HEK293 (cell line): ENCODE data around the gene CIB1.

Experiments
- BCL11B ChIP-seq: fragments of 450-650 bp; formaldehyde crosslinking; IDR thresholded peaks from 2 replicates; pipeline ENCODE4 v1.5.1; 2016; ENCODE audit warnings: low read depth, missing biosample characterization, missing genetic modification characterization
- GFI1B ChIP-seq: fragments of 450-650 bp; formaldehyde crosslinking; IDR thresholded peaks from 2 replicates; pipeline ENCODE4 v1.5.1; 2016; ENCODE audit warnings: missing biosample characterization, missing genetic modification characterization
- SP2 ChIP-seq: fragments of 450-650 bp; formaldehyde crosslinking; IDR thresholded peaks from 2 replicates; pipeline ENCODE4 v1.5.1; 2016; ENCODE audit warnings: missing biosample characterization, missing genetic modification characterization
- ZNF114 ChIP-seq: fragments of 450-650 bp; formaldehyde crosslinking; IDR thresholded peaks from 2 replicates; pipeline ENCODE4 v1.5.0; 2017; ENCODE audit warnings: missing biosample characterization, missing genetic modification characterization
- ZNF132 ChIP-seq: fragments of 450-650 bp; formaldehyde crosslinking; IDR thresholded peaks from 2 replicates; pipeline ENCODE4 v1.5.1; 2017; ENCODE audit warnings: missing biosample characterization, missing genetic modification characterization, borderline replicate concordance
- ZNF140 ChIP-seq: fragments of 450-650 bp; formaldehyde crosslinking; IDR thresholded peaks from 2 replicates; pipeline ENCODE4 v1.5.1; 2016; ENCODE audit warnings: missing biosample characterization, missing genetic modification characterization
- ZNF274 ChIP-seq, 2 experiments: fragments of 200-500 bp in 1 of 2; fragments of 450-650 bp in 1 of 2; sonication (Bioruptor generic) in 1 of 2; formaldehyde crosslinking in 1 of 2; IDR thresholded peaks; 2 replicates each; pipeline versions ENCODE4 v1.5.1 to v1.6.1; 2014 to 2016; ENCODE audit warnings: borderline replicate concordance in 1 of 2, inconsistent platforms in 1 of 2, low read length in 1 of 2, missing biosample characterization in 1 of 2, missing genetic modification characterization in 1 of 2
- ZNF416 ChIP-seq: fragments of 450-650 bp; formaldehyde crosslinking; IDR thresholded peaks from 2 replicates; pipeline ENCODE4 v1.5.1; 2016; ENCODE audit warnings: missing biosample characterization, missing genetic modification characterization
- ZNF426 ChIP-seq: fragments of 450-650 bp; formaldehyde crosslinking; IDR thresholded peaks from 2 replicates; pipeline ENCODE4 v1.5.1; 2017; ENCODE audit warnings: missing biosample characterization, missing genetic modification characterization, mild to moderate bottlenecking, inconsistent platforms, moderate library complexity
- ZNF473 ChIP-seq: fragments of 450-650 bp; formaldehyde crosslinking; IDR thresholded peaks from 2 replicates; pipeline ENCODE4 v1.5.1; 2017; ENCODE audit warnings: missing biosample characterization, missing genetic modification characterization
- ZNF571 ChIP-seq: fragments of 450-650 bp; formaldehyde crosslinking; IDR thresholded peaks from 2 replicates; pipeline ENCODE4 v1.5.0; 2017; ENCODE audit warnings: missing biosample characterization, missing genetic modification characterization
- ZNF600 ChIP-seq: fragments of 450-650 bp; formaldehyde crosslinking; IDR thresholded peaks from 2 replicates; pipeline ENCODE4 v1.5.1; 2016; ENCODE audit warnings: missing biosample characterization, missing genetic modification characterization
- ZNF626 ChIP-seq: fragments of 450-650 bp; sonication (Bioruptor Pico); formaldehyde crosslinking; IDR thresholded peaks from 2 replicates; pipeline ENCODE4 v1.5.1; 2018; ENCODE audit warnings: missing biosample characterization, missing genetic modification characterization, inconsistent platforms
- ZNF747 ChIP-seq: fragments of 450-650 bp; formaldehyde crosslinking; IDR thresholded peaks from 2 replicates; pipeline ENCODE4 v1.5.1; 2016; ENCODE audit warnings: missing biosample characterization, missing genetic modification characterization
- ZNF843 ChIP-seq: fragments of 450-650 bp; formaldehyde crosslinking; IDR thresholded peaks from 2 replicates; pipeline ENCODE4 v1.5.1; 2016; ENCODE audit warnings: missing biosample characterization, missing genetic modification characterization
- ZSCAN16 ChIP-seq: fragments of 450-650 bp; formaldehyde crosslinking; IDR thresholded peaks from 2 replicates; pipeline ENCODE4 v1.5.1; 2016; ENCODE audit warnings: missing biosample characterization, missing genetic modification characterization
- TF ChIP-seq, protein P1 (sequence below): fragments of 450-650 bp; formaldehyde crosslinking; optimal IDR thresholded peaks from 2 replicates; pipeline ENCODE3; 2016; ENCODE audit warnings: missing biosample characterization, mild to moderate bottlenecking, missing genetic modification characterization
- TF ChIP-seq, protein P2 (sequence below): fragments of 450-650 bp; formaldehyde crosslinking; IDR thresholded peaks from 2 replicates; pipeline ENCODE4 v1.5.1; 2016; ENCODE audit warnings: missing biosample characterization, missing genetic modification characterization
- TF ChIP-seq, protein P3 (sequence below): fragments of 450-650 bp; formaldehyde crosslinking; IDR thresholded peaks from 2 replicates; pipeline ENCODE4 v1.5.1; 2016; ENCODE audit warnings: missing biosample characterization, missing genetic modification characterization
- TF ChIP-seq, protein P4 (sequence below): fragments of 450-650 bp; formaldehyde crosslinking; IDR thresholded peaks from 2 replicates; pipeline ENCODE4 v1.5.1; 2016; ENCODE audit warnings: missing biosample characterization, missing genetic modification characterization
- TF ChIP-seq, protein P5 (sequence below): fragments of 450-650 bp; formaldehyde crosslinking; IDR thresholded peaks from 2 replicates; pipeline ENCODE4 v1.5.1; 2017; ENCODE audit warnings: missing biosample characterization, missing genetic modification characterization
- TF ChIP-seq, protein P6 (sequence below): fragments of 450-650 bp; formaldehyde crosslinking; IDR thresholded peaks from 2 replicates; pipeline ENCODE4 v1.5.1; 2016; ENCODE audit warnings: missing biosample characterization, missing genetic modification characterization
- TF ChIP-seq, protein P7 (sequence below): fragments of 450-650 bp; formaldehyde crosslinking; IDR thresholded peaks from 2 replicates; pipeline ENCODE4 v1.5.1; 2016; ENCODE audit warnings: missing biosample characterization, missing genetic modification characterization
- TF ChIP-seq, protein P8 (sequence below): fragments of 450-650 bp; formaldehyde crosslinking; IDR thresholded peaks from 2 replicates; pipeline ENCODE4 v1.5.1; 2016; ENCODE audit warnings: missing biosample characterization, missing genetic modification characterization

The CIB1 gene

DNA sequence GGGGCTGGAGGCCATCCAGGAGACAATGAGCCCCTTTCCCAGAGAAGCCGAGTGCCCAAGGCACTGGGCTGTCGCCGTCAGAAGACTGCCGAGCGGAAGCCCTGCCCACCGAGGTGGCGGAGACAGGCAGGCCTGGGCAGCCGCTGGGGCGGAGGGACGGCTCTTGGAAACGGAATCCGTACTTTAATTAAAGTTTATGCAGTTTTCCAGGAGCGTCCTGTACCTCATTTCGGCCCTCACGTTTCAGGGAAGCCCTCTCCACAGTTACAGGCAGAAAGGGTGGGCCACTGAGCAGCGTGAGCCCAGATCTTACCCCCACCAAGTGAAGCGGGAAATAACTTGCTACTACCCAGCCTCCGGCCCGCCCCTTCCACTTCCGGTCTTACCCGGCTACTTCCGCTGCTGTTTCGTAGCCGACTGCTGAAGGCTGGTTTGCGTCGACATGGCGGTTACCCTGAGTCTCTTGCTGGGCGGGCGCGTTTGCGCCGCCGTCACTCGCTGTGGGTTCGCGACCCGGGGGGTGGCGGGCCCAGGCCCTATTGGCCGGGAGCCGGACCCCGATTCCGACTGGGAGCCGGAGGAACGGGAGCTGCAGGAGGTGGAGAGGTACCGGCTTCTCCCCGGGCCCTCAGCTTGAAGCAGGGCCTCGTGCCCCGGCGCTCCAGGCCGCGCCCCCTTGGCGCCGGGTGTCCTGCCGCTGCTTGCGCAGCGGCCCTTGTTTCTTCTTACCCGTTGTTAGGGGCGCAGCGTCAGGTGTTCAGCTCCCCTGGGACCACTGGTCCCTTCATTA lies 31.7 kb upstream of the CIB1 start, which contains the start of gene NGRN (continued):
- 0 out of 2 replicates have a peak, but pooled peaks have one; percentile 46 for TF ChIP-seq ZNF843 (tag by site-specific recombination)
- no peak for TF ChIP-seq ZNF426
- no peak for TF ChIP-seq BCL11B (tag by site-specific recombination)
- TF ChIP-seq ZNF140: no peak
- TF ChIP-seq ZNF274 (IDR thresholded peaks at IDR 0.05; ENCODE audit: low read length): no peak
- TF ChIP-seq ZNF274 (tag by site-specific recombination; IDR thresholded peaks at IDR 0.05; ENCODE audit: borderline replicate concordance): no peak
- TF ChIP-seq, protein P1, sequence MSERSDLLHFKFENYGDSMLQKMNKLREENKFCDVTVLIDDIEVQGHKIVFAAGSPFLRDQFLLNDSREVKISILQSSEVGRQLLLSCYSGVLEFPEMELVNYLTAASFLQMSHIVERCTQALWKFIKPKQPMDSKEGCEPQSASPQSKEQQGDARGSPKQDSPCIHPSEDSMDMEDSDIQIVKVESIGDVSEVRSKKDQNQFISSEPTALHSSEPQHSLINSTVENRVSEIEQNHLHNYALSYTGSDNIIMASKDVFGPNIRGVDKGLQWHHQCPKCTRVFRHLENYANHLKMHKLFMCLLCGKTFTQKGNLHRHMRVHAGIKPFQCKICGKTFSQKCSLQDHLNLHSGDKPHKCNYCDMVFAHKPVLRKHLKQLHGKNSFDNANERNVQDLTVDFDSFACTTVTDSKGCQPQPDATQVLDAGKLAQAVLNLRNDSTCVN (tag by site-specific recombination): peak; percentile 67
- TF ChIP-seq, protein P2, sequence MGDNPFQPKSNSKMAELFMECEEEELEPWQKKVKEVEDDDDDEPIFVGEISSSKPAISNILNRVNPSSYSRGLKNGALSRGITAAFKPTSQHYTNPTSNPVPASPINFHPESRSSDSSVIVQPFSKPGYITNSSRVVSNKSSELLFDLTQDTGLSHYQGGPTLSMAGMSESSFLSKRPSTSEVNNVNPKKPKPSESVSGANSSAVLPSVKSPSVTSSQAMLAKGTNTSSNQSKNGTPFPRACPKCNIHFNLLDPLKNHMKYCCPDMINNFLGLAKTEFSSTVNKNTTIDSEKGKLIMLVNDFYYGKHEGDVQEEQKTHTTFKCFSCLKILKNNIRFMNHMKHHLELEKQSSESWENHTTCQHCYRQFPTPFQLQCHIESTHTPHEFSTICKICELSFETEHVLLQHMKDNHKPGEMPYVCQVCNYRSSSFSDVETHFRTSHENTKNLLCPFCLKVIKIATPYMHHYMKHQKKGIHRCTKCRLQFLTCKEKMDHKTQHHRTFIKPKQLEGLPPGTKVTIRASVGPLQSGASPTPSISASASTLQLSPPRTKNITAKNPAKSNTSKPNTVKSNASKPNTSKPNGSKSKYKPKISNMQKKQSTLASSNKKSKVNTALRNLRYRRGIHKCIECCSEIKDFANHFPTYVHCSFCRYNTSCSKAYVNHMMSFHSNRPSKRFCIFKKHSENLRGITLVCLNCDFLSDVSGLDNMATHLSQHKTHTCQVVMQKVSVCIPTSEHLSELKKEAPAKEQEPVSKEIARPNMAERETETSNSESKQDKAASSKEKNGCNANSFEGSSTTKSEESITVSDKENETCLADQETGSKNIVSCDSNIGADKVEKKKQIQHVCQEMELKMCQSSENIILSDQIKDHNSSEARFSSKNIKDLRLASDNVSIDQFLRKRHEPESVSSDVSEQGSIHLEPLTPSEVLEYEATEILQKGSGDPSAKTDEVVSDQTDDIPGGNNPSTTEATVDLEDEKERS (tag by site-specific recombination): 0 out of 2 replicates have a peak, but pooled peaks have one; percentile 10
- no peak for TF ChIP-seq ZNF600 (tag by site-specific recombination)
- TF ChIP-seq, protein P3, sequence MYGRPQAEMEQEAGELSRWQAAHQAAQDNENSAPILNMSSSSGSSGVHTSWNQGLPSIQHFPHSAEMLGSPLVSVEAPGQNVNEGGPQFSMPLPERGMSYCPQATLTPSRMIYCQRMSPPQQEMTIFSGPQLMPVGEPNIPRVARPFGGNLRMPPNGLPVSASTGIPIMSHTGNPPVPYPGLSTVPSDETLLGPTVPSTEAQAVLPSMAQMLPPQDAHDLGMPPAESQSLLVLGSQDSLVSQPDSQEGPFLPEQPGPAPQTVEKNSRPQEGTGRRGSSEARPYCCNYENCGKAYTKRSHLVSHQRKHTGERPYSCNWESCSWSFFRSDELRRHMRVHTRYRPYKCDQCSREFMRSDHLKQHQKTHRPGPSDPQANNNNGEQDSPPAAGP (tag by site-specific recombination): peak; percentile 26
- TF ChIP-seq ZNF626 (tag by site-specific recombination): no peak
- no peak for TF ChIP-seq ZNF747
- TF ChIP-seq, protein P4, sequence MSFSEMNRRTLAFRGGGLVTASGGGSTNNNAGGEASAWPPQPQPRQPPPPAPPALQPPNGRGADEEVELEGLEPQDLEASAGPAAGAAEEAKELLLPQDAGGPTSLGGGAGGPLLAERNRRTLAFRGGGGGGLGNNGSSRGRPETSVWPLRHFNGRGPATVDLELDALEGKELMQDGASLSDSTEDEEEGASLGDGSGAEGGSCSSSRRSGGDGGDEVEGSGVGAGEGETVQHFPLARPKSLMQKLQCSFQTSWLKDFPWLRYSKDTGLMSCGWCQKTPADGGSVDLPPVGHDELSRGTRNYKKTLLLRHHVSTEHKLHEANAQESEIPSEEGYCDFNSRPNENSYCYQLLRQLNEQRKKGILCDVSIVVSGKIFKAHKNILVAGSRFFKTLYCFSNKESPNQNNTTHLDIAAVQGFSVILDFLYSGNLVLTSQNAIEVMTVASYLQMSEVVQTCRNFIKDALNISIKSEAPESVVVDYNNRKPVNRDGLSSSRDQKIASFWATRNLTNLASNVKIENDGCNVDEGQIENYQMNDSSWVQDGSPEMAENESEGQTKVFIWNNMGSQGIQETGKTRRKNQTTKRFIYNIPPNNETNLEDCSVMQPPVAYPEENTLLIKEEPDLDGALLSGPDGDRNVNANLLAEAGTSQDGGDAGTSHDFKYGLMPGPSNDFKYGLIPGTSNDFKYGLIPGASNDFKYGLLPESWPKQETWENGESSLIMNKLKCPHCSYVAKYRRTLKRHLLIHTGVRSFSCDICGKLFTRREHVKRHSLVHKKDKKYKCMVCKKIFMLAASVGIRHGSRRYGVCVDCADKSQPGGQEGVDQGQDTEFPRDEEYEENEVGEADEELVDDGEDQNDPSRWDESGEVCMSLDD (tag by site-specific recombination): peak; percentile 47
- TF ChIP-seq, protein P5, sequence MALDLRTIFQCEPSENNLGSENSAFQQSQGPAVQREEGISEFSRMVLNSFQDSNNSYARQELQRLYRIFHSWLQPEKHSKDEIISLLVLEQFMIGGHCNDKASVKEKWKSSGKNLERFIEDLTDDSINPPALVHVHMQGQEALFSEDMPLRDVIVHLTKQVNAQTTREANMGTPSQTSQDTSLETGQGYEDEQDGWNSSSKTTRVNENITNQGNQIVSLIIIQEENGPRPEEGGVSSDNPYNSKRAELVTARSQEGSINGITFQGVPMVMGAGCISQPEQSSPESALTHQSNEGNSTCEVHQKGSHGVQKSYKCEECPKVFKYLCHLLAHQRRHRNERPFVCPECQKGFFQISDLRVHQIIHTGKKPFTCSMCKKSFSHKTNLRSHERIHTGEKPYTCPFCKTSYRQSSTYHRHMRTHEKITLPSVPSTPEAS (tag by site-specific recombination): no peak; the same call in 1 of the 2 replicates
- TF ChIP-seq, protein P6, sequence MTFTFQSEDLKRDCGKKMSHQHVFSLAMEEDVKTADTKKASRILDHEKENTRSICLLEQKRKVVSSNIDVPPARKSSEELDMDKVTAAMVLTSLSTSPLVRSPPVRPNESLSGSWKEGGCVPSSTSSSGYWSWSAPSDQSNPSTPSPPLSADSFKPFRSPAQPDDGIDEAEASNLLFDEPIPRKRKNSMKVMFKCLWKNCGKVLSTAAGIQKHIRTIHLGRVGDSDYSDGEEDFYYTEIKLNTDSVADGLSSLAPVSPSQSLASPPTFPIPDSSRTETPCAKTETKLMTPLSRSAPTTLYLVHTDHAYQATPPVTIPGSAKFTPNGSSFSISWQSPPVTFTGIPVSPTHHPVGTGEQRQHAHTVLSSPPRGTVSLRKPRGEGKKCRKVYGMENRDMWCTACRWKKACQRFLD: peak; percentile 81; the same call in 1 of the 2 replicates
- TF ChIP-seq GFI1B (tag by site-specific recombination): peak; percentile 9; the same call in 1 of the 2 replicates
- peak; percentile 93 for TF ChIP-seq SP2 (tag by site-specific recombination)
- no peak for TF ChIP-seq ZSCAN16
- TF ChIP-seq ZNF114 (tag by site-specific recombination): no peak
- no peak for TF ChIP-seq ZNF132 (tag by site-specific recombination)
- no peak for TF ChIP-seq ZNF473 (tag by site-specific recombination)
- TF ChIP-seq, protein P7, sequence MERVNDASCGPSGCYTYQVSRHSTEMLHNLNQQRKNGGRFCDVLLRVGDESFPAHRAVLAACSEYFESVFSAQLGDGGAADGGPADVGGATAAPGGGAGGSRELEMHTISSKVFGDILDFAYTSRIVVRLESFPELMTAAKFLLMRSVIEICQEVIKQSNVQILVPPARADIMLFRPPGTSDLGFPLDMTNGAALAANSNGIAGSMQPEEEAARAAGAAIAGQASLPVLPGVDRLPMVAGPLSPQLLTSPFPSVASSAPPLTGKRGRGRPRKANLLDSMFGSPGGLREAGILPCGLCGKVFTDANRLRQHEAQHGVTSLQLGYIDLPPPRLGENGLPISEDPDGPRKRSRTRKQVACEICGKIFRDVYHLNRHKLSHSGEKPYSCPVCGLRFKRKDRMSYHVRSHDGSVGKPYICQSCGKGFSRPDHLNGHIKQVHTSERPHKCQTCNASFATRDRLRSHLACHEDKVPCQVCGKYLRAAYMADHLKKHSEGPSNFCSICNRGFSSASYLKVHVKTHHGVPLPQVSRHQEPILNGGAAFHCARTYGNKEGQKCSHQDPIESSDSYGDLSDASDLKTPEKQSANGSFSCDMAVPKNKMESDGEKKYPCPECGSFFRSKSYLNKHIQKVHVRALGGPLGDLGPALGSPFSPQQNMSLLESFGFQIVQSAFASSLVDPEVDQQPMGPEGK (tag by site-specific recombination): peak; percentile 96
- TF ChIP-seq ZNF416 (tag by site-specific recombination): no peak
- TF ChIP-seq, protein P8, sequence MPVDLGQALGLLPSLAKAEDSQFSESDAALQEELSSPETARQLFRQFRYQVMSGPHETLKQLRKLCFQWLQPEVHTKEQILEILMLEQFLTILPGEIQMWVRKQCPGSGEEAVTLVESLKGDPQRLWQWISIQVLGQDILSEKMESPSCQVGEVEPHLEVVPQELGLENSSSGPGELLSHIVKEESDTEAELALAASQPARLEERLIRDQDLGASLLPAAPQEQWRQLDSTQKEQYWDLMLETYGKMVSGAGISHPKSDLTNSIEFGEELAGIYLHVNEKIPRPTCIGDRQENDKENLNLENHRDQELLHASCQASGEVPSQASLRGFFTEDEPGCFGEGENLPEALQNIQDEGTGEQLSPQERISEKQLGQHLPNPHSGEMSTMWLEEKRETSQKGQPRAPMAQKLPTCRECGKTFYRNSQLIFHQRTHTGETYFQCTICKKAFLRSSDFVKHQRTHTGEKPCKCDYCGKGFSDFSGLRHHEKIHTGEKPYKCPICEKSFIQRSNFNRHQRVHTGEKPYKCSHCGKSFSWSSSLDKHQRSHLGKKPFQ (tag by site-specific recombination): no peak
- no peak for TF ChIP-seq ZNF571 (tag by site-specific recombination)
